ENCODE results near the gene WASF1. TPM values are rescaled to one million over a fixed set of nuclear protein-coding genes. Genes with fewer than 3 reads are reported as not detected.
A peak's percentile ranks its signal among the peaks of the same experiment; 100 is the strongest.

WASF1 gene
- polyA plus RNA-seq, 2 of the 4 experiments (the other 2 are of a cell fraction): 12.8 to 21.0 TPM

DNA sequence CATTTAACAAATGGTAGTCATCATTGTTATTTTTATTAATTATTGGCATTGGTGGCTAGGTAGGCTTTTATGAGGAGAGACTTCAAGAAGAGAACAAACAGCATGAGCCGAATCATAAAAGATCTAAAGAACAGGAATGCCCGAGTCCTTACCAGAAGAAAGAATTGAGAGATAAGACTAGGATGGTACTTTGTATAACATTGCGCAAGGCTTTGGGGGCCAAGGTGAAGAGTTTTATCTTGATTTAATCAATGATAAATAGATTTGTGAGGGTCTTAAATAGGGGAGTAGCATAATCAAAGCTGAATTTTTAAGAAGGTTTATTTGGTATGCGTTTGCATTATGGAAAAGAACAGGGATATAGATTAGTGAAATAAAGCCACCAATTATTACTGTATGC, 16.2 kb upstream of the WASF1 start:
- Histone ChIP-seq H3K27ac (no peak overlapping the region), H3K4me1 (no peaks in the 10 kb centered on the region), H3K4me2 (no peak overlapping the region), H3K4me3 (no peak overlapping the region), H3K9me3 (no peaks in the 10 kb centered on the region)
- CTCF ChIA-PET: no interaction called here
- no peak for DNase-seq (ENCODE audit: low read depth in 1 of 2, low spot score in 1 of 2)
- no peak for FAIRE-seq
- TF ChIP-seq E2F6 (IDR thresholded peaks at IDR 0.05; ENCODE audit: borderline replicate concordance, low read depth) (no peak), MAFK (IDR thresholded peaks at IDR 0.05; ENCODE audit: partially characterized antibody) (no peak), CEBPB (IDR thresholded peaks at IDR 0.05) (0 out of 4 replicates have a peak, but pooled peaks of 1 of the 2 experiments have one; percentile 25)
- no peak for ATAC-seq
- WGBS (ENCODE audit: missing lambda C conversion rate): 93% methylated on average over 4 of the region's 4 CpGs
- POLR2A ChIA-PET: no interaction called here

GRCh38 chr6:110191477-110191876, 12.0 kb upstream of the WASF1 start:
- H3K9me3 ChIP-seq: no peaks in the 10 kb centered on the region
- CTCF ChIA-PET: no interaction called here
- no peak for DNase-seq (ENCODE audit: low read depth in 1 of 2, low spot score in 1 of 2)
- H3K27ac ChIP-seq: no peak overlapping the region
- no peaks in the 10 kb centered on the region for H3K4me1 ChIP-seq
- TF ChIP-seq MAZ (IDR thresholded peaks at IDR 0.05; ENCODE audit: borderline replicate concordance, low read depth, low read length) (no peak), PHF8 (IDR thresholded peaks at IDR 0.05; ENCODE audit: borderline replicate concordance, low read depth) (no peak), HMGXB4 (CRISPR knock-in tag; IDR thresholded peaks at IDR 0.05; ENCODE audit: borderline replicate concordance) (no peak), NPAS2 (CRISPR knock-in tag; IDR thresholded peaks at IDR 0.05; ENCODE audit: borderline replicate concordance) (no peak), RAD21 (conservative IDR thresholded peaks at IDR 0.05 in 1 of 2, IDR thresholded peaks at IDR 0.05 in 1 of 2) (no peak), GATA3 (IDR thresholded peaks at IDR 0.05; ENCODE audit: borderline replicate concordance) (no peak), CHD2 (IDR thresholded peaks at IDR 0.05; ENCODE audit: low read length, partially characterized antibody) (no peak)
- TF ChIP-seq, protein P1, sequence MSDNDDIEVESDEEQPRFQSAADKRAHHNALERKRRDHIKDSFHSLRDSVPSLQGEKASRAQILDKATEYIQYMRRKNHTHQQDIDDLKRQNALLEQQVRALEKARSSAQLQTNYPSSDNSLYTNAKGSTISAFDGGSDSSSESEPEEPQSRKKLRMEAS (IDR thresholded peaks at IDR 0.05): no peak
- no peak overlapping the region for H3K4me2 ChIP-seq
- POLR2A ChIA-PET: no interaction called here
- 93% methylated on average over 2 of the region's 2 CpGs for WGBS (ENCODE audit: missing lambda C conversion rate)
- ATAC-seq: no peak
- no peak for FAIRE-seq
- no peak overlapping the region for H3K4me3 ChIP-seq

DNA sequence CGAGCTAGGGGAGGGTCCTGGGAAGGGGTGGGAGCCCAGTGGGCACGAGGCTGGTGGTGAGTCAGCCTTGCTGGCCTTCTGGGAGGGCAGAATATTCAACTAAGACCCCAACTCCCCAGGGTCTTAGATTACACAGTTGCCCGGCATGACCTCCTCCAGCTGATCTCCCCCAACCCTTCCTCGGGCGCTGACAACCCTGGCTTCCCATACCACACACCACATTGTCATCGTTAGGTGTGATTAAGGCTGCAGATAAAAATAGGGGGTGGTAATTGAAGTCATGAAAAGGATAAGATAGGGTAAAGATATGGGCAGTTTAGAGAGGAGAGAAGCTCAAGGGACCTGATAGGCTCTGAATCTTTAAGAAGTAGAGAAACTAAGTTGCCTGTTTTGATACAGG, 11.3 kb upstream of the WASF1 start:
- Histone ChIP-seq H3K4me1 (no peaks in the 10 kb centered on the region), H3K9me3 (no peaks in the 10 kb centered on the region), H3K4me2 (no peak overlapping the region), H3K4me3 (no peak overlapping the region), H3K27ac (no peak overlapping the region)
- no peak for DNase-seq (ENCODE audit: low read depth in 1 of 2, low spot score in 1 of 2)
- ChIA-PET POLR2A (no interaction called here), CTCF (no interaction called here)
- TF ChIP-seq KDM5A (IDR thresholded peaks at IDR 0.05): no peak
- TF ChIP-seq, protein P2, sequence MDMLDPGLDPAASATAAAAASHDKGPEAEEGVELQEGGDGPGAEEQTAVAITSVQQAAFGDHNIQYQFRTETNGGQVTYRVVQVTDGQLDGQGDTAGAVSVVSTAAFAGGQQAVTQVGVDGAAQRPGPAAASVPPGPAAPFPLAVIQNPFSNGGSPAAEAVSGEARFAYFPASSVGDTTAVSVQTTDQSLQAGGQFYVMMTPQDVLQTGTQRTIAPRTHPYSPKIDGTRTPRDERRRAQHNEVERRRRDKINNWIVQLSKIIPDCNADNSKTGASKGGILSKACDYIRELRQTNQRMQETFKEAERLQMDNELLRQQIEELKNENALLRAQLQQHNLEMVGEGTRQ (IDR thresholded peaks at IDR 0.05): no peak
- TF ChIP-seq MAFK (IDR thresholded peaks at IDR 0.05; ENCODE audit: partially characterized antibody): no peak
- TF ChIP-seq TFCP2L1 (CRISPR knock-in tag; IDR thresholded peaks at IDR 0.05): no peak
- TF ChIP-seq ZNF302 (CRISPR knock-in tag; IDR thresholded peaks at IDR 0.05): no peak
- TF ChIP-seq, protein P3, sequence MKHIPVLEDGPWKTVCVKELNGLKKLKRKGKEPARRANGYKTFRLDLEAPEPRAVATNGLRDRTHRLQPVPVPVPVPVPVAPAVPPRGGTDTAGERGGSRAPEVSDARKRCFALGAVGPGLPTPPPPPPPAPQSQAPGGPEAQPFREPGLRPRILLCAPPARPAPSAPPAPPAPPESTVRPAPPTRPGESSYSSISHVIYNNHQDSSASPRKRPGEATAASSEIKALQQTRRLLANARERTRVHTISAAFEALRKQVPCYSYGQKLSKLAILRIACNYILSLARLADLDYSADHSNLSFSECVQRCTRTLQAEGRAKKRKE (CRISPR knock-in tag; IDR thresholded peaks at IDR 0.05; ENCODE audit: low read depth): no peak
- TF ChIP-seq, protein P4, sequence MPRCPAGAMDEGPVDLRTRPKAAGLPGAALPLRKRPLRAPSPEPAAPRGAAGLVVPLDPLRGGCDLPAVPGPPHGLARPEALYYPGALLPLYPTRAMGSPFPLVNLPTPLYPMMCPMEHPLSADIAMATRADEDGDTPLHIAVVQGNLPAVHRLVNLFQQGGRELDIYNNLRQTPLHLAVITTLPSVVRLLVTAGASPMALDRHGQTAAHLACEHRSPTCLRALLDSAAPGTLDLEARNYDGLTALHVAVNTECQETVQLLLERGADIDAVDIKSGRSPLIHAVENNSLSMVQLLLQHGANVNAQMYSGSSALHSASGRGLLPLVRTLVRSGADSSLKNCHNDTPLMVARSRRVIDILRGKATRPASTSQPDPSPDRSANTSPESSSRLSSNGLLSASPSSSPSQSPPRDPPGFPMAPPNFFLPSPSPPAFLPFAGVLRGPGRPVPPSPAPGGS (IDR thresholded peaks at IDR 0.05): no peak
- no peak for TF ChIP-seq RARB (CRISPR knock-in tag; IDR thresholded peaks at IDR 0.05)
- TF ChIP-seq ZFP36 (IDR thresholded peaks at IDR 0.05; ENCODE audit: borderline replicate concordance, partially characterized antibody): no peak
- TF ChIP-seq KDM1A (IDR thresholded peaks at IDR 0.05; ENCODE audit: low read depth): no peak
- no peak for TF ChIP-seq CEBPB (IDR thresholded peaks at IDR 0.05)
- no peak for TF ChIP-seq FOSB (CRISPR knock-in tag; IDR thresholded peaks at IDR 0.05)
- TF ChIP-seq HOXA7 (CRISPR knock-in tag; IDR thresholded peaks at IDR 0.05): no peak
- TF ChIP-seq JUN (IDR thresholded peaks at IDR 0.05): no peak
- 96% methylated on average over 5 of the region's 6 CpGs for WGBS (ENCODE audit: missing lambda C conversion rate)
- FAIRE-seq: no peak
- ATAC-seq: no peak

Measured in A549 (cell line).